ENCODE results near the gene MYH11.

DNA sequence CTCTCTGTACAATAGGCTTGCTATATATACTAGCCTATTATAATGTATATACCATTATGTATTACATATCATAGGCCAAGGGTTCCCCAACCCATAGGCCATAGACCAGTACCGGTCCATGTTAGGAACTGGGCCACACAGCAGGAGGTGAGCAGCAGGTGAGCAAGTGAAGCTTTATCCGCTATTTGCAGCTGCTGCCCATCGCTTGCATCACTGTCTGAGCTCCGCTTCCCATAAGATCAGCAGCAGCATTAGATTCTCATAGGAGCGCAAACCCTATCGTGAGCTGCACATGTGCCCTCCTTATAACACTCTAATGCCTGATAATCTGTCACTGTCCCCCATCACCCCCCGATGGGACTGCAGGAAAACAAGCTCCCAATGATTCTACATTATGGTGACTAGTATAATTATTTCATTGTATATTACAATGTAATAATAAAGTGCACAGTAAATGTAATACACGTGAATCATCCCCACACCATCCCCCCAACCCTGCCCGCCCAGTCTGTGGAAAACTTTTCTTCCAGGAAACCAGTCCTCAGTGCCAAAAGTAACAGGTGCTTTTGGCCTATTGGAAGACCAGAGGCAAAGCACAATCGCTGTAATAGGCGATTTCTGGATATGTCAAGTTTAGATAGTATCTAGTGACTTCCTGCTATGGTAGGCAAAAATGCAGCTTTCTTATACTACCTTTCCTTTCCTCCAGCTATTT lies 84.1 kb downstream of the MYH11 start:
- TF ChIP-seq, protein P1, sequence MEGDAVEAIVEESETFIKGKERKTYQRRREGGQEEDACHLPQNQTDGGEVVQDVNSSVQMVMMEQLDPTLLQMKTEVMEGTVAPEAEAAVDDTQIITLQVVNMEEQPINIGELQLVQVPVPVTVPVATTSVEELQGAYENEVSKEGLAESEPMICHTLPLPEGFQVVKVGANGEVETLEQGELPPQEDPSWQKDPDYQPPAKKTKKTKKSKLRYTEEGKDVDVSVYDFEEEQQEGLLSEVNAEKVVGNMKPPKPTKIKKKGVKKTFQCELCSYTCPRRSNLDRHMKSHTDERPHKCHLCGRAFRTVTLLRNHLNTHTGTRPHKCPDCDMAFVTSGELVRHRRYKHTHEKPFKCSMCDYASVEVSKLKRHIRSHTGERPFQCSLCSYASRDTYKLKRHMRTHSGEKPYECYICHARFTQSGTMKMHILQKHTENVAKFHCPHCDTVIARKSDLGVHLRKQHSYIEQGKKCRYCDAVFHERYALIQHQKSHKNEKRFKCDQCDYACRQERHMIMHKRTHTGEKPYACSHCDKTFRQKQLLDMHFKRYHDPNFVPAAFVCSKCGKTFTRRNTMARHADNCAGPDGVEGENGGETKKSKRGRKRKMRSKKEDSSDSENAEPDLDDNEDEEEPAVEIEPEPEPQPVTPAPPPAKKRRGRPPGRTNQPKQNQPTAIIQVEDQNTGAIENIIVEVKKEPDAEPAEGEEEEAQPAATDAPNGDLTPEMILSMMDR (conservative IDR thresholded peaks at IDR 0.05; ENCODE audit: low read depth, low read length): no peak
- no peak for TF ChIP-seq EZH2 (IDR thresholded peaks at IDR 0.05; ENCODE audit: borderline replicate concordance, low read depth, low read length, poor library complexity, severe bottlenecking)

Data from A673 (cell line).